Keratinocyte (primary cell): ENCODE measurements around the gene CYP4F3. TPM values are rescaled to one million over a fixed set of nuclear protein-coding genes. Genes with fewer than 3 reads are reported as not detected.

Experiments used
- DNase-seq: peaks from one replicate; pipeline ENCODE4 v3.0.0-alpha.2; 2011; ENCODE audit warnings: low read depth, missing footprints, low spot score
- FAIRE-seq: peaks from 2 replicates; lab custom pipeline; 2011; peaks lifted over from hg19 to GRCh38; lab: Jason Lieb, UNC
- H2AFZ ChIP-seq: 2 replicates; pipeline ENCODE4 v1.6.0; 2012; ENCODE audit warnings: low read length, control low read depth, inconsistent platforms; ENCODE audit not compliant: control insufficient read depth
- H3K27ac ChIP-seq: 2 replicates; pipeline ENCODE4 v1.5.1; 2011; ENCODE audit warnings: low read length; ENCODE audit not compliant: control insufficient read depth, insufficient read depth
- H3K27me3 ChIP-seq: 3 replicates; pipeline ENCODE4 v1.6.0; 2011; ENCODE audit warnings: low read length; ENCODE audit not compliant: control insufficient read depth, insufficient read depth; ENCODE audit errors: extremely low read depth
- H3K36me3 ChIP-seq, 2 experiments: 2 replicates in 1 of 2; 3 replicates in 1 of 2; pipeline ENCODE4 v1.5.1; 2011; ENCODE audit warnings: low read length in 2 of 2, mild to moderate bottlenecking in 1 of 2; ENCODE audit not compliant: control insufficient read depth in 2 of 2, insufficient read depth in 2 of 2; ENCODE audit errors: extremely low read depth in 1 of 2
- H3K4me1 ChIP-seq: 3 replicates; pipeline ENCODE4 v1.5.1; 2011; ENCODE audit warnings: low read length; ENCODE audit not compliant: control insufficient read depth, insufficient read depth; ENCODE audit errors: extremely low read depth
- H3K4me2 ChIP-seq: 3 replicates; pipeline ENCODE4 v1.6.0; 2011; ENCODE audit warnings: low read depth, low read length; ENCODE audit not compliant: control insufficient read depth, insufficient read depth; ENCODE audit errors: extremely low read depth
- H3K4me3 ChIP-seq, 3 experiments: fragments of 200-600 bp in 1 of 3; sonication (generic) in 1 of 3; 2 replicates in 2 of 3; 3 replicates in 1 of 3; pipeline ENCODE4 v1.5.1; 2011 to 2016; ENCODE audit warnings: low read length in 3 of 3, mild to moderate bottlenecking in 3 of 3, control low read depth in 2 of 3, inconsistent platforms in 1 of 3, low read depth in 1 of 3, mixed read lengths in 1 of 3, mixed run types in 1 of 3, moderate library complexity in 1 of 3; ENCODE audit not compliant: control insufficient read depth in 2 of 3, insufficient read depth in 2 of 3; ENCODE audit errors: extremely low read depth in 1 of 3
- H3K79me2 ChIP-seq: 2 replicates; pipeline ENCODE4 v1.6.0; 2012; ENCODE audit warnings: low read length; ENCODE audit not compliant: control insufficient read depth, insufficient read depth
- H3K9ac ChIP-seq: 3 replicates; pipeline ENCODE4 v1.6.0; 2011; ENCODE audit warnings: low read length; ENCODE audit not compliant: control insufficient read depth, insufficient read depth; ENCODE audit errors: extremely low read depth
- H3K9me1 ChIP-seq: 3 replicates; pipeline ENCODE4 v1.6.0; 2011; ENCODE audit warnings: low read length; ENCODE audit not compliant: control insufficient read depth, insufficient read depth; ENCODE audit errors: extremely low read depth
- H3K9me3 ChIP-seq: 2 replicates; pipeline ENCODE4 v1.5.1; 2012; ENCODE audit warnings: low read depth, low read length; ENCODE audit not compliant: control insufficient read depth
- H4K20me1 ChIP-seq: 3 replicates; pipeline ENCODE4 v1.6.0; 2011; ENCODE audit warnings: low read length; ENCODE audit not compliant: control insufficient read depth, insufficient read depth; ENCODE audit errors: extremely low read depth
- CTCF ChIP-seq, 3 experiments: IDR thresholded peaks in 1 of 3; conservative IDR thresholded peaks in 1 of 3; optimal IDR thresholded peaks in 1 of 3; 2 replicates in 2 of 3; 3 replicates in 1 of 3; pipeline versions ENCODE3 to v1.5.1; 2011; ENCODE audit warnings: low read length in 3 of 3, mild to moderate bottlenecking in 3 of 3, moderate library complexity in 2 of 3, control low read depth in 1 of 3, inconsistent platforms in 1 of 3; ENCODE audit not compliant: insufficient read depth in 2 of 3; ENCODE audit errors: extremely low read depth in 1 of 3
- EZH2 ChIP-seq: IDR thresholded peaks from one replicate; pipeline ENCODE4 v1.6.1; 2012; ENCODE audit warnings: inconsistent platforms, mild to moderate bottlenecking, low read length, moderate library complexity
- dilution Hi-C: fragments of 300-500 bp; cut with MboI; formaldehyde crosslinking; loops from one replicate; pipeline ENCODE4 v1.7.0; 2020; ENCODE audit warnings: low sequenced_read_pairs; ENCODE audit not compliant: extremely low pct_ligation_motif_present
- polyA plus RNA-seq, 5 experiments: library from polyadenylated mRNA; depleted of rRNA in 3 of 5; stranded (reverse) in 3 of 5; stranded (forward) in 1 of 5; unstranded in 1 of 5; fragments of >200 nt; gene quantifications; 1 replicate in 1 of 5; 2 replicates in 3 of 5; 3 replicates in 1 of 5; pipeline versions ENCODE4 v1.2.1 to v1.2.3, GENCODE V29; 2011 to 2012; ENCODE audit warnings: missing spikeins in 2 of 5, low read depth in 1 of 5, low replicate concordance in 1 of 5

The CYP4F3 gene
- polyA plus RNA-seq, 1 donor (not counting 4 experiments of a cell fraction or from before 2014, with no cell fraction given) = 0.76 TPM

GRCh38 chr19:15623711-15624318, 16.9 kb upstream of the CYP4F3 start:
- H3K27me3 ChIP-seq = no peaks in the 10 kb centered on the region
- no peaks in the 10 kb centered on the region for H3K9me3 ChIP-seq
- H3K36me3 ChIP-seq = no peaks in the 10 kb centered on the region
- no peaks in the 10 kb centered on the region for H3K9me1 ChIP-seq
- dilution Hi-C loops = no loop called here
- no peaks in the 10 kb centered on the region for H3K4me1 ChIP-seq
- H3K4me2 ChIP-seq = no peak overlapping the region
- H2AFZ ChIP-seq = no peak overlapping the region
- H3K4me3 ChIP-seq = no peak overlapping the region
- H3K9ac ChIP-seq = no peak overlapping the region
- no peaks in the 10 kb centered on the region for H3K79me2 ChIP-seq
- FAIRE-seq (no peak), DNase-seq (no peak)
- no peak overlapping the region for H3K27ac ChIP-seq
- TF ChIP-seq EZH2 = no peak
- no peak for TF ChIP-seq CTCF (optimal IDR thresholded peaks at IDR 0.05 in 1 of 3, IDR thresholded peaks at IDR 0.05 in 1 of 3, conservative IDR thresholded peaks at IDR 0.05 in 1 of 3; ENCODE audit: extremely low read depth in 1 of 3, insufficient read depth in 2 of 3, low read length in 3 of 3)
- H4K20me1 ChIP-seq = no peaks in the 10 kb centered on the region

DNA sequence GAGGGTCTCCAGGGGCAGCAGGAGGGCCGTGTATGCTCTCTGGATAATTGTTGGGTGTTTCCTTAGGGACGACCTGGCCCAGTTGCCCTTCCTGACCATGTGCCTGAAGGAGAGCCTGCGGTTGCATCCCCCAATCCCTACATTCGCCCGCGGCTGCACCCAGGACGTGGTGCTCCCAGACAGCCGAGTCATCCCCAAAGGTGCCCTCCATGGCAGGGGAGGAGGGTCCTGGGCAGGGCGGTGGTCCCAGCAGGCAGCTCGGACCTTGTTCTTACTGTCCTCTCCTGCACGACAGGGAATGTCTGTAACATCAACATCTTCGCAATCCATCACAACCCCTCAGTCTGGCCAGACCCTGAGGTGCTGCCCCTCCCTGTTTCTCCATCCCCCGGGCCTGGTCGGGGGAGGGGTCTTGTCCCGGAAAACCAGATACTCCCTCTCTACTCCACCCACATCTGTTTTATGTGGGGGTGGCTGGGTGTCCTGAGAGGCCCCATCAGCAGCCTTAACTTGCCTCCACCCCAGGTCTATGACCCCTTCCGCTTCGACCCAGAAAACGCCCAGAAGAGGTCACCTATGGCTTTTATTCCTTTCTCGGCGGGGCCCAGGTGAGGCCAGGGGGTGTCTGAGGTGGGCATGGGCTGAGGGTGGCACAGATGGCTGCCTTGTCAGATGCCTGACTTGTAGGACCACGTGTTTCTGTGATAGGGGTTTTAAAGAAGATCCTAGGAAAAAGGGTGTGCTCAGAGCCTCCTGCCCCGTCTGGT, 12.3 kb upstream of the CYP4F3 start:
- no peaks in the 10 kb centered on the region for H3K9me1 ChIP-seq
- dilution Hi-C loops = no loop called here
- TF ChIP-seq EZH2 (no peak), CTCF (optimal IDR thresholded peaks at IDR 0.05 in 1 of 3, IDR thresholded peaks at IDR 0.05 in 1 of 3, conservative IDR thresholded peaks at IDR 0.05 in 1 of 3; ENCODE audit: extremely low read depth in 1 of 3, insufficient read depth in 2 of 3, low read length in 3 of 3) (no peak)
- H3K9me3 ChIP-seq = no peaks in the 10 kb centered on the region
- no peak overlapping the region for H3K9ac ChIP-seq
- H3K27me3 ChIP-seq = no peaks in the 10 kb centered on the region
- no peaks in the 10 kb centered on the region for H3K79me2 ChIP-seq
- no peaks in the 10 kb centered on the region for H3K4me1 ChIP-seq
- DNase-seq (no peak), FAIRE-seq (no peak)
- no peaks in the 10 kb centered on the region for H3K36me3 ChIP-seq
- no peak overlapping the region for H3K27ac ChIP-seq
- no peak overlapping the region for H3K4me3 ChIP-seq
- H2AFZ ChIP-seq = no peak overlapping the region
- no peak overlapping the region for H3K4me2 ChIP-seq
- no peaks in the 10 kb centered on the region for H4K20me1 ChIP-seq
